HG03575 (cell line): ENCODE data around the gene CEP131.

ENCODE experiments used
- ATAC-seq: cut with Tn5 transposase; IDR thresholded peaks from one replicate; pipeline ENCODE4 v1.9.1; 2021; ENCODE audit not compliant: unreplicated experiment, insufficient number of reproducible peaks, low FRiP score; ENCODE audit errors: extremely low read depth

The CEP131 gene

DNA sequence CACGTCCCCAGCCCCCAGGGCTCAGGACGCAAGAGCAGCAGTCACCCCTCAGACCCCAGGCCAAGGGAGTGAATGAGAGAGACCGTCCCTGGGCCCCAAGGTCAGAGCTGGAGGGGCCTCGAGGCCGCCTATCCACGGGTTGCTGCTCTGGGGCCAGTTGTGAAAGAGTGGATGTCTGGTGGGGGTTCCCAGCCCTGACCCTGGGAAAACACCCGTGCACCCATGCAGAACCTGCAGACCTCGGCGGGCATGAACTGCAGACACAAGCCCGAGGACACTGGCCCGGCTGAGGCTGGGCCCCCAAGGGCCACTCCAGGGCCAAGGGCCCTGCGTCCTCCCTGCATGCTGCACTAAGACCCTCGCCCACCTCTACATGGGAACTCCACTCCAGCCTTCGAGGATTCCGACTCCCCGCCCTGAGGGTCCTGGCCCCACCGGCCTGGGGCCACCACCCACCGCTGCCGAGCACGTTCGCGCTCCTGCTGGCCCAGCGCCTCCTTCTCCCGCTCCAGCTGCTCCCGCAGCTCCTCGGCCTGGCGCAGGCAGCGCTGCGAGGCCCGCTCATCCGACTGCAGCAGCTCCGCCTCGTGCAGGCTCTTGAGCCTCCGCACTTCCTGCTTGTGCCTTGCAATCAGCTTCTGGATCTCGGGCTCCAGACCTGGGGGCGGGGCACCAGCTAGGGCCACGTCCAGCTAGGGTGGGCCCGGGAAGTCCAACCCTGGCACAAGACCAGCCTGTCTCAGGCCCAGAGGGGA, 29.1 kb downstream of the CEP131 start:
- no peak for ATAC-seq

DNA sequence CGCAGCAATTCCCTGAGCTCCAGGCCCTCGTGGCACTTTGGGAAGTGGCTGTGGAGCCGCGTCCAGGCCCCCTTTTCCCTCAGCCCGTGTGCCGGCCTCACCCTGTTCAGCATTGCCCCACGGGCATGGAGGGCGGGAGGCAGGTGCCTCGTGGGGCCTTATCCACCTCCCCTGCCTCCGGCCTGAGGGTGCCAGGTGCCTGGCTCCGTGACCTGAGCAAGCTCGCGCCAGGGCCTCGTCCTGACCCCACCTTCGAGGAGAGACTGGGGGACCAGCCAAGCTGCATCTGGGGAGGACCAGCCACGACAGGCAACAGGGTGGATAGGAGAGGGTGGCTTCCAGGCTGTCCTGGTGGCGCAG, 29.7 kb downstream of the CEP131 start:
- no peak for ATAC-seq

DNA sequence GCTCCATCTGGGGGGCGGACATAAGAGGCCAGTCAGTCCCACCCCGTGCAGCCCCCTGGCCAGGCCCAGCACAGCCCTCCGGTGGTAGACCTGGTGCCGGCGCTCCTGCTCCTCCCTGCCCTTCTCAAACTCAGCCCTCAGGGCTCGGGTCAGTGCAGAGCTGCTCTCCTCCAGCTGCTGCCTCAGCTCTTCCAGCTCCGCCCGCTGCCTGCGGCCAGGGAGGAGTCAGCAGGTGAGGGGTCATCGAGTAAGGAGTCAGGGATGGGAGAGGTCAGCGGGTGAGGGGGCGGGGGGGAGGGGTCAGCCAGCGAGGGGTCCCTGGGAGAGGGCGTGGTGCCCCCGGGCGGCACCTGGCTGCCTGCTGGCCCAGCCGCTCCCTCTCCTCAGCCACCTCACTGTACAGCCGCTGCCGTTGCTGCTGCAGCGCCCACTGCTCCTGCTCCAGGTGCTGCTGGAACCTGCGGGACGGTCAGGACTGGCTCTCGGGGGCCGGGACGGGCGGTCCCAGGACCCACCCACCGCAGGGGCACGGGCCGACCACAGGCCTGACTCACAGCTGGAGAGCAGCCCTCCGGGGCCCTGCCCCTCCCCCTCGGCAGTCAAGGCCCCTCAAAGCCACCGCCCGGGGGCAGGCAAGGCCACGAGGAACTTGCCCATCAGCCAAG, 30.2 kb downstream of the CEP131 start:
- ATAC-seq: no peak

DNA sequence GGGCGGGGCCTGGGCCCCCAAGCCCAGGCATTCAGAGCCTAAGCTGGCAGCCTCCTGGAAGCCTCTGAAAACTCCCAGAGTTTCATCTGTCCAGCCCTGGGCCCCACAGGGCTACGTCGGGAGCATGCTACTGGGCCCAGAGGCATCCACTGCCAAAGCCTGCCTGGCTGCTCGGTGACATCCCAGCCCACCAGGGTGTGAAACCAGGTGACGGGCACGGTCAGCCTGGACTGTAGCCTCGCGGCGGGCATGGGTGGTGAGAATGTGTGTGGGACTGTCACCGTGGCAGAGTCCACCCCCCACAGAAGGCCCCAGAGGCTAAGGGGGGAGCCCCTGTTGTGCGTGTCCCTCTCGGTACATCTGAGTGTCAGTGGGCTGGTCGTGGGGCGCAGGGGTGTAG, 31.1 kb downstream of the CEP131 start:
- no peak for ATAC-seq

DNA sequence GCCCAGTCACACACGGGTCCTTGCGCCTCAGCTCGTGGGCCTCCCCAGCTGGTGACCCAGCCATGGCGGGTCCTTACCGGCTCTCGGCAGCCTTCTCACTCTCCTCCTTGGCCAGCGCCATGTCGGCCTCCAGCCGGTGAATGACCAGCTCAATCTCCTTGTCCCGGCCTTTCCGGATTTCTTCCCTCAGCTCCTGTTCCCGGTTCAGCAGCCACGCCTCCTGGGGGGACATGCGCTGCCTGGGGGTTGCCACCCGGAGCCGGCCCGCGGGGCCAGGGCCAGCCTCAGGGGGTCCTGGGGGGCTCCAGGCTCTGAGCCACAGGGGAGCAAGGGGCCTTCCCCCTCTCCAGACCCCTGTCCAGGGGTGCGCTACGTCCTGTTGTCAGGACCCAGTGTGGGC, 31.6 kb downstream of the CEP131 start:
- ATAC-seq: no peak

DNA sequence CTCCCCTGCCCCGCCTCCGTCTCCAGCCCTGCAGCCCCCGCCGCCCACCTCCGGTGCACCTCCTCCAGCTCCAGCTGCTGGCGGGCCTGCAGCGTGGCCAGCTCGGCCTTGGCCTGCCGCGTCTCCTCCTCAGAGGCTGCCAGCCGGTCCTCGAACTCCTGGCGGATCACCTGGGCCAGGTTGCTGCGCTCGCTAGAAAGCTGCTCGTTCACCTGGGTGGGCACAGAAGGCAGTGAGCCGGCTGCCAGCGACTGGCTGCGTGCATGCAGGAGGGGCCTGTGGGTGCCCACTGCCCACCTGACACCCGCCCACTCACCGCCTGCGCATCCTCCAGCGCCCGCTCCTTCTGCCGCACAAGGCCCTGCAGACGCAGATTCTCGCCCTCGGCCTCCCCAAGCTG, 32.2 kb downstream of the CEP131 start:
- no peak for ATAC-seq

DNA sequence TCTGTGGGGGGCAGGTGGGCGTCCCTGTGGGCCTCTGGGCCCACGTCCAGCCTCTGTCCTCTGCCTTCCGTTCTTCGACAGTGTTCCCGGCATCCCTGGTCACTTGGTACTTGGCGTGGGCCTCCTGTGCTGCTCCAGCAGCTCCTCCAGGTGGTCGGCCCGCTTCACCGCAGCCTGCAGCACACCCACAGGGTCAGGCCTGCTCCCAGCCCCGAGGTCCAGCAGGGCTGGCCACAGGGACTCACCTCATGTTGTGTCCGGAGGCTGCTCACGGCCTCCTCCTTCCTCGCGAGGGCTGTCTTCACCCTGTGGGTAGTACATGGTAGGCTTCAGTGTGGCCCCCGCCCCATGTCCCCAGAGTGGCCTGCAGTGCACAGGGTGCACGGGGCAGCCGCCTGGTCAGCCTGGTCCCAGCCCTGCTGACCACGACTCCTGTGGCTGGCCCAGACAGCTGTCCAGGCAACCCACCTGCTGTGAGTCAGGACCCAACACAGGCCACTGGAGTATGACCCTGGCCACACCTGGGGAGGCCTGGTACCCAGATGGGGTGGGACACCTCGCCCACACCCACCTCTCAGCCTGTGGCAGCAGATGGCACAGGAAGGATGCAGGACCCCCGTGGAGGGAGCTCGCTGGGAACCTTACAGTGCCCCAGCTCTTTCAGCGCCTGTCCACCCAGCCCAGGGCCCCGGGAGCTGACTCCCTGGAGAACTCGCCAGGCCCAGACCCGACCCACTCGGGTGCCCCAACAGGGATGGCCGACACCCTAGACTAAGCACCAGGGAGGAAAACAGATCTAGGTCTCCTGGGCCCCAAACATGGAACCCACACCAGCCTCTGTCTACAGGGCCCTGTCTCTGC, 32.9 kb downstream of the CEP131 start:
- no peak for ATAC-seq

DNA sequence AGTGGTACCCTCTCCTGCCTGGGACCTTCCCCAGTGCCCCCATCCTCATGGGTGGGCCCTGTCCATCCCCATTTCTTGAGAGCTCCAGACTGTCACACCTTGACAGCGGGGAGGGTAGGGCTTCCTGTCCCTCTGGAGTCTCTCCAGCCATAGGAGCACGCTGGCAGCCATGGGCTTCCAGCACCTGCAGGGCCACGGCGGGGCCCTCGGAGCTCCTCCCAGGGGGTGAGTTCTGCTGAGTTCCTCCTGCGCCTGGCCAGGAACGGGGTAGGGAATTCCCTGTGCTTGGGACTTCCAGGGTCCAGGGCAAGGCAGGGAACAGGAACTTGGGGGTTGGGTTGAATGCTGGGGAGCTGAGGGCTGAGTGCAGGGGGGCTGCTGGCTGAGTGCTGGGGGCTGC, 33.7 kb downstream of the CEP131 start:
- ATAC-seq: no peak

DNA sequence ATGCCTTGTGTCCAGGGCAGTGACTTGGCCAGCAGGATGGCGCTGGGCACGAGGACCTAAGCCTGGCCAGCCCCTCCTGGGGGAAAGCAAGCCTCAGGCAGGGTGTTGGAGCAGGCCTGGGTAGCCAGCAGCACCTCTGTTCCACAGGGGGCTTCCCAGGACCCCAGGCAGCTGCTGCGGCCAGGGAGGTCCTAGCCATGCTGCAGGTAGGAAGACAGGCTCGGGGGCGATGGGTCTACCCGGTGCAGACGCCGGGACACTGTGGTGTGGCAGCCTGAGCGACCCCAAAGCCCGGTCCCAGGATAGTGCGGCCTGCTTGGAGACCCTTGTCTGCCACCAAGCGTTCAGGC, 34.3 kb downstream of the CEP131 start:
- no peak for ATAC-seq

DNA sequence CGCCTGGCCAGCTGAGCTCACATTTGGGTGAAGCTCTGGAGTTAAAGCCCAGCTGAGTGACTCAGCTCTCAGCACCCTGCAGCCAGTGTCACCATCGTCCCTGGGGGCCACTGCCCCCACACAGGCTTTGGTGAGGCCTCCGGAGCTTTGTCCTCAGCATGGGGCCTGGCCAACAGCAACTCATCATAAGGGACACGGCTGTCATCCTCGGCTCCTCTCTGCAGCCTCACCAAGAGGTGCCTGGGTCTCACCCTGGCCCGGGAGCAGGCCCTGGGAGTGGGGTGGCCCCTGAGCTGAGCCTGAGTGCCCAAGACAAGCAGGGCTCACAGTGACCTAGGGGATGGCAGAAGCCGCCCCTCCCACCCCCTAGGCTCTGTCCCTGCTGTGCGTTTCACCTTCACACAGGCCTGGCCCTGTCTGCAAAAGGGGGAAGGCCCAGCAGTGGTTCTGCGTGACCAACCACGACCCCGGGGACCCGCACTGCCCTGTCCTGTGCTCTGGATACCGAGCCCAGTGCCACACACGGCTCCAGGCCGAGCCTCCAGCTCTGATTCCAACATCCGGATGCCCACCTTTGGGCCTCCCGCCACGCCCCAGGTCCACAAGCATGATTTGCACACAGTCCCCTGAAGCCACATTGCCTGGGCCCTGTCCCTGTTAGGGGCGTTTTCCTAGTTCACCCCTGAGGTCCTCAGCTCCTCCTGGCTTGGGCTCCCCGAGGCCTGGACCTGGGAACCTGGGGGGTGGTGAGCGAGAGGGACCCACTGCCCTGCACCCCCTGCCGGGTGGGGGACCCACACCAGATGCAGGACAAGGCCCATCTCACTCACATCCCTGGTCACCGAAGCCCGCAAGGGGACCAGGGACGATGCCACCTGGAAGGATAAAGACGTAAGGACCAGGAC, 34.9 kb downstream of the CEP131 start:
- ATAC-seq: no peak

DNA sequence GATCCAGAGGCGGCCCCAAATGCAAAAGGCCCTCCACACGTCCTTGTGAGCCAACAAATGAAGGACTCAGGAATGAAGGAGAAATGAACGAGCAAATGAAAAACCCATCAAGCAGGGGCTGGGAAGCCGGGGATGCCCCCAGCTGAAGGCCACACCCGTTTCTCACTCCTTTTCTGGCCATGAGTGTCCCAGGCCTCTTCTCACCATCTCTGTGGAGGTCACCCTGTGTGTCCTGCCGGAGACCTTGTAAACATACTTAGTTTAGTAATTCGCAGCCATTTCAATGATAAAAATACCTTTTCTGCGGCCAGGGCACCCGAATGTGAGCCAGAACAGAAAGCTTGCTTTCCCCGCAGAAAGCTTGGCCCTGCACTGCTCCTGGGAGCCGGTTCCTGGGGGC, 35.6 kb downstream of the CEP131 start:
- no peak for ATAC-seq

DNA sequence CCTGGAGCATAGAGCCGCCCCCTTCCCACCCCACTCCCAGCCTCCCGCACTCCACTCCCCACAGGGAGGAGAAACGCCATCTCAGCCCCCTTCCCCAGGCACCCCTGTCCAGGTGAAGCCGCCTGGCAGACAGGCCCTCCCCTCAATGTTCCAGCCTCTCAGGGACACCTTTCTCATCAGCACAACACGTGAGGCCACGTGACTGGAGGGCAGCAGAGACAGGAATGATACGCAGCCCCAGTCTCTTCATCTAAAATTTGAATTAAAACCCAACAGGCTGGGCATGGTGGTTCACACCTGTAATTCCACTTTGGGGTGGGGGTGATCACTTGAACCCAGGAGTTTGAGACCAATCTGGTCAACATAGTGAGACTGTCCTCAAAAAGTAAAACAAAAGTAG, 36.6 kb downstream of the CEP131 start:
- no peak for ATAC-seq

DNA sequence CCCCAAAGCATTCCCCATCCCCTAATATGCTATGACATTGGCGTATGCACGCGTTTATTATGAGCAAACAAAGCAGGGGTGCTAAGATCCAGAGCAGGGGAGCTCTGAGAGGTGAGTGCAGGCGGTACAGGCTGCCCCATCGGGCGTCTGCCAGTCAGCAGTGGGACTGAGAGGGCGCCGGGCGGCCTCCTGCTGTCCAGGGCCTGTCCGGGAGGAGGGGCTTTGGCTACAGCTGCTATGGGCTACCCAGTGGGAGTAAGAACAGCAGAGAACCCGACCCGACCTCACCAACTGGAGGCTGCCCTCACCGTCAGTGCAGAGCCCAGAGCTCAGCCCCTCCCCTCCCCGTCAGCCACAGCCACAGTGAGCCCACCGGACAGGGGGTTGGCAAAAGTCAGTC, 38.2 kb downstream of the CEP131 start:
- ATAC-seq: no peak

DNA sequence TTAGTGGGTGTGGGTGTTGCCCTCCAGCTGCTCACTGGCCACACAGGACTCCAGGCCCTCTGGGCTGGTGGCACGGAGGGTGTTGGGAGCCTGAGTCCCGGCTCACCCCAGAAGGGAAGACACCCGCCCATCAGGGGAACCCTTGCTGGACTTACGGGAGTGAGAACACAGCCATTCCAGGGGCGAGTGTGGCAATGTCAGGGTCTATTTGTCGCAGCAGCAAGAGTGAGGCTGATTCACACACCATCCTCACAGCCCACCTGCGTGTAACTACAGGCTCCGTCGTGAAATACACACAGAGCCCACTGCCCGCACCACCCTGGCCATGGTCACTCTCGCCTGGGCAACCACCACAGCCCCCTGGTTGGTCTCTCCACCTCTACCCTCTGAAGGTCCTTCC, 39.0 kb downstream of the CEP131 start:
- ATAC-seq: no peak

DNA sequence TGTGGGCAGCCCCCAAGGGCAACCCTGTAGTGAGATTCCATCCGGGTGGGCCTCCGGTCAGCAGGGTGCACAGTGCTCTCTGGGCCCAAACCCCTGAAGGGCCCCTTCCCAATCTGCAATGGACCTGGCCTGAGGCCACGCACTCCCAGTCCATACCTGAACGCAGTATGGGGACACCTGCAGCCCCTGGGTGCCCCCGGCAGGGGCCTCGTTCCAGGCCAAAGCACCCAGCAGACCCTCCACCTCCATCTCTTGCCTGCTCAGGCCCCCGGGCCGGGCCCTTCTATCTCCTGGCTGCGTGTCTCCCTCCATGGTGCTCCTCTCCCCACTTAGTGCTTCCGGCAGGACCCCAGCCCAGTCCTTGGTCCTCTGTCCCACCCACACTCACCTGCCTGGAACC, 39.4 kb downstream of the CEP131 start:
- no peak for ATAC-seq

DNA sequence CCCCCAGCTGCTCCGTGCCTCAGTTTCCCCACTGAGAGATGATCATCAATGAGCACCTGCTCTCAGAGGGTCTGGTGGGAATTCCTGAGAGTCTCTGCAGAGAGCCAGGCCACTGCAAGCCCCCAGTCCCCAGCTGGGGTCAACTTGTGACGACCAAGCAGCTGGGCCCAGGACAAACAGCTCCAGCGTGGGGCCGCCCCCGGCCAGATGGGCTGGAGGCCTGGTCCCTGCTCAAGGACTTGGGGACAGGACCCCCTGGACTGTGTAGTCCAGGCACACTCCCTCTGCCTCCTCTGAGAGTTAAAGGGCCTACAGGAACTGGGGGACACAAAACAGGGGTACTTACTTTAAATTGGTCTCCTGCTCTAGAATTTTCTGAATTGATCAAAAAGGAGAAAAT, 40.2 kb downstream of the CEP131 start:
- no peak for ATAC-seq

DNA sequence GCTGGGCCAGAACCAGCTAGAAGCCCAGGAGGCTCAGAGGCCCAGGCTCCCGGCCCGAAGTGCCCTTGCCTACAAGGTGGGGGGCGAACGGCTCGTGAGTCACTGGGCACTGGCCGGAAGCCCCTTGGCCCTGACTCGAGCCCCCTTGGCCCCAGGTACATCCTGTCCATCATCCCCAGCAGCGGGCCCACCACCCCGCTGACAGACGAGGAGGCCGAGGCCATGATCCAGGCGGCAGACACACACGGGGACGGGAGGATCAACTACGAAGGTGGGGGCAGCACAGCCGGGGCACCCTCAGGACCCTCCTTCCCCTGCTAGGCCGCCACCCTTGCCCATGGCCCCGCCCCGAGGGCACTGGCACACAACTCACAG, 41.0 kb downstream of the CEP131 start:
- no peak for ATAC-seq

DNA sequence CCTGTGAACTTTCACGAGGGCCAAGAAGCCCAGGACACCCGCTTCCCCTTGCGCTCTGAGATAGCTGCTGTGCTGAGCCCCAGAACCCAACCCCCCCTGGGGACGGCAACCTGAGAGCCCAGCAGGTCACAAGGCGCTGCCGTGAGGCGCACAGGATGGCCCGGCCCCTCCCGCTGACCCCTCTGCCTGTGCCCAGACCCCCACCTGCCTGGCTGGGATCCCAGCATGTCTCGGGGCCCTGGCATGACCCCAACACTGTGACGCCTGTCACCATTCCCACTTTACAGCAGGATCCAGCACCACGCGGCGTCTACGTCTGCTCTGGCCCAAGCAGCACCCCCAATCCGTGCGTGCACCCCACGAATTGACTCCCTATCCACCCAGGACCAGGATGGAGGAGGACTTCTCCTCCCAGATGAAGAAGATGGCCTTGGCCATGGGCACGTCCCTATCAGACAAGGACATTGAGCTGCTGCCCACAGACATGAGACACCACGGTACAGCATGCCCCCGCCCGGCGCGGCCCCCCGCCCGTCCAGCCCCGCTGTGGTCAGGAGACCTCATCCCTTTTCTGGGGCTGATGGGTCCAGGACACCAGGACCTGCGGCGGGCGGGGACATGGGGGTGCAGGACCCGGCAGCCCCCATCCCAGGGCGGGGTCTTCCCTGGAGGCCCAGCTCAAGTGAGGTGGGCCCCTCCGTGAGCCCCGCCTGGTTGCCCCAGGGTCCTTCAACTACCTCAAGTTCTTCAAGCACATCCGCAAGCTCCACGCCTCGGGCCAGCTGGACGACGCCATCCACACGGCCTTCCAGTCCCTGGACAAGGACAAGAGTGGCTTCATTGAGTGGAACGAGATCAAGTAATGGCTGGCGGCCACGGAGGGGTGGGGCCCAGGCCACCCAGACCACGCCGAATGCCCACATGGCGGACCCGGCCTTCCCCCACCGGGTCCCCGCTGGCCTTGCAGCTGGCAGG, 41.6 kb downstream of the CEP131 start:
- no peak for ATAC-seq
